ENCODE measurements around the gene CDH13.

CDH13 gene

GRCh38 chr16:83070416-83071209 lies 443.8 kb downstream of the CDH13 start:
- no peak for DNase-seq

- DNase-seq = no peak
Measured at GRCh38 chr16:83075956-83076355, 449.2 kb downstream of the CDH13 start.

- no peak for DNase-seq
Measured at GRCh38 chr16:83083361-83083760, 456.6 kb downstream of the CDH13 start.

GRCh38 chr16:83085660-83086059 lies 458.9 kb downstream of the CDH13 start:
- no peak for DNase-seq

GRCh38 chr16:83095941-83096692 lies 469.3 kb downstream of the CDH13 start:
- no peak for DNase-seq

GRCh38 chr16:83098536-83098935 lies 471.8 kb downstream of the CDH13 start:
- no peak for DNase-seq

- DNase-seq = no peak
Measured at GRCh38 chr16:83100679-83101078, 473.9 kb downstream of the CDH13 start.

GRCh38 chr16:83102336-83102735 lies 475.6 kb downstream of the CDH13 start:
- no peak for DNase-seq

- DNase-seq = no peak
Measured at GRCh38 chr16:83105279-83106077, 478.7 kb downstream of the CDH13 start.

- DNase-seq = no peak
Measured at GRCh38 chr16:83109490-83110125, 482.8 kb downstream of the CDH13 start.

GRCh38 chr16:83110269-83110668 lies 483.5 kb downstream of the CDH13 start:
- no peak for DNase-seq

- DNase-seq = no peak
Measured at GRCh38 chr16:83113317-83113716, 486.5 kb downstream of the CDH13 start.

- no peak for DNase-seq
Measured at GRCh38 chr16:83113811-83114210, 487.0 kb downstream of the CDH13 start.

GRCh38 chr16:83115491-83116232 lies 488.9 kb downstream of the CDH13 start:
- DNase-seq = no peak

- DNase-seq = no peak
Measured at GRCh38 chr16:83116274-83116892, 489.6 kb downstream of the CDH13 start.

- DNase-seq = no peak
Measured at GRCh38 chr16:83117810-83118209, 491.0 kb downstream of the CDH13 start.

GRCh38 chr16:83118365-83118764 lies 491.6 kb downstream of the CDH13 start:
- DNase-seq = no peak

GRCh38 chr16:83125999-83126568 lies 499.3 kb downstream of the CDH13 start:
- no peak for DNase-seq

- DNase-seq = no peak
Measured at GRCh38 chr16:83128041-83128440, 501.3 kb downstream of the CDH13 start.

GRCh38 chr16:83130039-83130438 lies 503.3 kb downstream of the CDH13 start:
- DNase-seq = no peak

- no peak for DNase-seq
Measured at GRCh38 chr16:83134638-83135037, 507.9 kb downstream of the CDH13 start.

All from DMS 273 treated with DMSO at 0.1 percent for 48 hours (cell line).